HG03066 (cell line): ENCODE data around the gene FBP1.

Experiments
- ATAC-seq: cut with Tn5 transposase; IDR thresholded peaks from one replicate; pipeline ENCODE4 v1.9.1; 2021; ENCODE audit warnings: low read depth; ENCODE audit not compliant: unreplicated experiment

FBP1 gene

DNA sequence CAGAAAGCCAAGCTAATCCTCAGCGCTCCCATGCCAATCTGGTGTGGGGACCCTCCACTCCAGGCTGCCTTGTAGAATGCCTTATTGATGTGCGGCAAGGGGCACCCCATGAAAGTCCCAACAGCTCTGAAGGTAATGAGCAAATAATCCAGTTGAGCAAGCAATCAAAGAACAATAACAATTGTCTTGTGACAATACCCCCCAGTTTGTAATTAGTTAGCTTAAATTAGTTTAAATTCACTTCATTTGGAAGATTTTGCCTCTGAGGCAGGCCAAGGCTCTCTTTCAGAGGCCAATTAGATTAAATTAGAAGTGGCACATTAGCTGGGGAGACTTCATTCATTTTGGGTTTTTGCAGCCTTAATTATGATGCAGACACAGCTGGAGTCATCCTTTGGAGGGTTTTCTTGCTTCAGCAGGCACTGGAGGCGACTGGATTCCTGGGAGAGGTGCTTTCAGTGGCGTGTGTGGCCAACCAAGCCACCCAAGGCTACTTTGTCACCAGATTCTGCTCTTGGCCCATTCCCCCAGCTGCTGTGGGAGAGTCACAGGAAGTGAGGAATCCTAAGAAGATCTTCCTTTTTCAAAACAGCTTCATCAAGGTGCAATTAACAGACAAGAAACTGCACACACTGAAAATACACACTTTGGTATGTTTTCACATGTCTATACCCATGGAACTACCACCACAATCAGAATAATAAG is 17.9 kb upstream of the FBP1 start:
- ATAC-seq, result no peak

DNA sequence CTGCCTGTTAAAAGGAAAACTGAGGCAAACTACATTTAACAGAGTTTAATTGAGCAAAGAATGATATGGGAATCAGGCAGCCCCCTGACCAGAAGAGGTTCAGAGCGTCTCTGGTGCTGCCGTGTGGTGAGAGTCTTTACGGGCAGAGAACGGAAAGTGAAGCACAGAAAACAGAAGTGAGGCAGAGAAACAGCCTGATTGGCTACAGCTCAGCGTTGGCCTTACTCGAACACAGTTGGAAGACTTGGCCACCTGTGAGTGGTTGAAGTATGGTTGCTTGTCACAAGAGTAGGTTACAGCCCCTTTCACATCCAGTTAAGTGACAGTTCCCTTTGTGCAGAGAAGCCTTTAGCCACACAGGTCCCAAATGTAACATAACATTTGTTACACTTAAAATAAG is 16.9 kb upstream of the FBP1 start:
- peak; percentile 97 for ATAC-seq

DNA sequence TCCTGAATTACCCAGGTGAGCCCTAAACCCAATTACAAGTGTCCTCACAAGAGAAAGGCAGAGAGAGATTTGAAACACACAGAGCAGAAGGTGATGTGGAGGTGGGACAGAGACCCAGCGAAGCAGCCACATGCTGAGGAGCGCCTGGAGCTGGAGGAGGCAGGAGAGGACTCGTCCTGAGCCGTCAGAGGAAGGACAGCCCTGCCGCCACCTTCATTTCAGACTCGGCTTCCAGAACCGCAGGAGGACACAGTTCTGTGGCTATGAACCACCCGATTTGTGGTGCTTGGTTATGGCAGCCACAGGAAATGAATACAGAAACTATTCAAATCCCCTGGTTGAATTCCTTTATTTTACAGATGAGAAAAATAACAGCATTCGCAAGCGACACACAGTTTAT is 16.4 kb upstream of the FBP1 start:
- no peak for ATAC-seq

DNA sequence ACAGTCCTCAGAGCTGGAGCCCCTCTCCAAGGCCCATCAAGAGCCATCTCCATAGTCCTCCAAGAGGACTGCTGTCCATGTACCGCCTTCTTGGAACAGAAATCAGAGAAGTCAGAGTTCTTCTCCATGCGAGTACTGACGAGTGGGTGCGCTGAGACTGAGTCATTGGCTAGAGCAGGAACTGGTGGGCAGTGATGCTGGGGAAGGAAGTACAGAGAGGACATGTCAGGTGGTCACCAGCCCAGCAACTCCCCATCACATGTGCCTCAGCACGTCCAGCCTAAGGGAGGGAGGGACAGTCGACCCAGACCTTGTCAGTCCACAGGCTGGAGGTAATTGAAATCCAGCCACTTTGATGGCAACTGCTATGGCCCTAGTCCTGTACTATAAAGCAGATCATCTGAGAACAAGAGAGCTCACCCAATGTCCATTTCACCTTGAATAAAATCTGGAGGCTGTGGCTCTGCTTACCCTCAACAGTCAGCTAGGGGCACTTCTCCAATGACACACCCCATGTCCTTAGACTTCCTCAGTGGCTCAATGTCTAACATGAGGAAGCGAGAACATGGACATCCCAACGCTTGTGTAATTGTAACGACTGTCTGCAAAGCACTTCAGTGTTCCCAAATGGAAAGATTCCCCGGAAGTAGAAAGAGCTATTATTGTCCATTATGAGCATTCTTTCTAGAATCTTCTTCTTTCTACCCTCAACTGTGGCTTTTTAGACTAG is 15.0 kb upstream of the FBP1 start:
- no peak for ATAC-seq

DNA sequence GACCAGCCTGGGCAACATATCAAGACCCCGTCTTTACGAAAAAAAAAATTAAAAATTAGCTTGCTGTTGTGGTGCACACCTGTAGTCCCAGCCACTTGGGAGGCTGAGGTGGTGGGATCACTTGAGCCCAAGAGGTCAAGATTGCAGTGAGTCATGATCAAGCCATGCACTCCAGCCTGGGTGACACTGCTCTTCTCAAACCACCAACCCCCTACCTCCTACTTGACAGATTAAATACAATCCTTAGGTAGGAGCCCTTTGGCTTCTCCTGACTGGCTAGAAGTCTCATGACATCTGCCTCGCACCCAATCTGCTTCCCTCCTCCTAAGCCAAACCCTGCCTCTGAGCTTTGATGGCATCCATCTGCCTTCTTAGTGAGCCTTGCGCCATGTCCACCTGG is 11.6 kb upstream of the FBP1 start:
- no peak for ATAC-seq

DNA sequence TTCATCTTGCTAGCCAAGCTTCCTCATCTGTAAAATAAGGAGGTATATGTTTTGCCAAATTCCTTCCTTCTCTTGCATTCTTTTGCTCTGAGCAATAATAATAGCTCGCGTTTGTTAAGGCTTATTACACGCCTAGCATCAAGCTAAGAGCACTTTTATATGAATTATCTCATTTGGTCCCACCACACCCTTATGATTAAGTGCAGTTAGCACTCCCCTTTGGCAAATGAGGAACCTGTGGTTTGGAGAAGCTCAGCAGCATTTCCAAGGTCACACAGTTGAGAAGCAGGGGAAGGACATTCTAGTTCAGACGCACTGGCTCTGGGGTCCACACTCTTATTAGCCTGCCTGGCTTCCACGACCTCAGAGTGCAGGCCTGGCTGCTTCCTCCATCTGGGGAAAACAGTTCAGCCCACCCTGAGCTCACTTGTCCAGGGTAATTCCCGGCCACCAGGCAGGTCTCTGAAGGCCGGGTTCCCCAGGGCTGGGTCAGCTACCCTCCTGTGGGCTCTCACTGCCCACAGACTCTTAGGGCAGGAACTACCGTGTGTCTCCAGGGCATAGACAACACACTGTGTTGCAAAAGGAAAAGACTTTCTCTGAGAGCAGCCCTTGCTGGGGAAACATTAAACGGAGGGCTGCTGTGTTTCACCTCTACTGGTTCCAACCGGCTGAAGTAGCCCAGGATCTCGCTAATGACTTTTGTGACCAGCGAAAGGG is 9.9 kb upstream of the FBP1 start:
- no peak for ATAC-seq

DNA sequence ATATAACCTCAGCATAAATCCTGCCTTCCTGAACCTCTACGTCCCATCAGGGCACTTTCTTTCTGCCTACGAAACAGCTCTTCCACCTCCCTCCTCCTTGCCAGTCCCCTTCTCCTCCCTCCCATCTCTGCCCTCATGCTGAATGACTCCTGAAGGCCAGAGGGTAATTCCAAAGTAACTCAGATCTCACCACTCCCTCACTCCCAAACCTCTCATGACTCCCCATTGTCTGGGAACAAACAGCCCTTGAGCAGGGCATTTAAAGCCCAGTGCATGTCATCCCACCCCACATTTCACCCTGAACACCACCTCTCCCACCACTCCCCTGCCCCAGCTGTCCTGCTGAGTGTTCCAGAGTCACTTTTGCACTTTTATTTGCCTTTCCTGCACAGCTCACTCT is 8.9 kb upstream of the FBP1 start:
- ATAC-seq, result no peak

DNA sequence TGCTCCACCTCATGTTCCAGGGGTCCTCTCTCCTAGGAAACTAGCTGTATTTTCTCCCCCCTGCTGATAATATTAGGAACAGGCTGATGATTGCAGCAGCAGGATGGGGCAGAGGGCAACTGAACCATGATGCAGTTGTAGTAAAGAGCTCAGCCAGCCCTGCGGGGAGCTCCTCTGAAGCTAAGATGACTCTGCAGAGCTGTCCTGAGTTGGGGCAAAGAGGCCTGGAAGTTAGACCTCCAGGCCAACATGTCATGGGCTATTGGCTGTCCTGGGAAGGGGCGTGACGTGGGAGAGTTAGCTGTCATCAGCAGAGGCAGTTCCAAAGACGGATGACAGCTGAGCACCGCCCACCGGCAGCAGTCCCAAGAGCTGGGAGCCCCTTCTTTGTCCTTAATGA is 6.6 kb upstream of the FBP1 start:
- no peak for ATAC-seq

DNA sequence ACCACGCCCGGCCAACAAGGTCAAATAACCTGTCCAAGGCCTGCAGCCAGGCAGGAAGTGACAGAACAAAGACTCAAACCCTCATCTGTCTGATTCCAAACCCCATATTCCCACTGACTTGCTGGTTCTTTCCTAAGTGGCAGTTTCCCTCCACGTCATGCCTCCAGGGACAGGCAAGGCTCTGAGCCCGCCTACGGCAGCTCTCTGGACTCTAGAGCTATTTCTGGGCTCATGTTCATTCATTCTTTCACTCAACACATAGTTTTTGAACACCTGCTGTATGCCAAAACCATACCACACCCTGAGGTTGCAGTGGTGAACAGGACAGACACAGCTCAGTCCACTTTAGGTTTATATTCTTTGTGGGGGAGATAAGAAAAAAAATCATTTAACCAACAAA is 5.2 kb upstream of the FBP1 start:
- no peak for ATAC-seq

DNA sequence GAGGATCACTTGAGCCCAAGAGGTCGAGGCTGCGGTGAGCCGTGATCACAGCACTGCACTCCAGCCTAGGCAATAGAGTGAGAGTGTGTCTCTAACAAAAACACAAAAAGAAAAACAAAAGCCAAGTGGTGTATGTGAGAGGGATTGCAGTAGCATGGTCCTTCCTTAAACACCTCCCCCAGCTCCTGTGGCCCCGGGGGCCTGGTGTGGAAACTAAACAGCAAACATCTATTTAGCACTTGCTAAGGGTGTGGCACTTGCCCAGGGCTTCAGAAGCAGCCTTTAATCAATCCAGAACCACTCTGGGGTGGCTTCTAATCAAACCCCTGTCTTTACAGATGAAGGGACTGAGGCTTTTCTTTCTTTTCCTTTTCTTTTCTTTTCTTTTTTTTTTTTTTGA is 4.4 kb upstream of the FBP1 start:
- no peak for ATAC-seq

DNA sequence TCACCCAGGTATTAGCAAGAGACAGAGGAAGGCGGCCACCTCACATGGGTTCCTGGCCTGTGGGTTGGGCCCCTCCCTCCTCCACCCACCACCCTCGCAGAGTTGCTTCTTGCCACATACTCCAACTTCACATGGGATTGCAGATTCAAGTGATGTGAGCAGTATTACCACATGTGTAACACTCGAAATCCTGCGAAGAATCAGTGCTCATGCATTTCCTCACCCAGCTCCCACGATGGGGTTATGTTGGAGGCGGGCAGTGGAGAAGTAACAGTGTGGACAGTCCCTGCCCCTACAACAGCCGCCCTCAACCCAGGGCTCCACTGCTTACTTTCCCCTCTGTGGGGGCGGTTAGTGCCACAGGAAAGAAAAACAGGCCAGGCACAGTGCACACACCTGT is 3.9 kb upstream of the FBP1 start:
- ATAC-seq, result no peak

DNA sequence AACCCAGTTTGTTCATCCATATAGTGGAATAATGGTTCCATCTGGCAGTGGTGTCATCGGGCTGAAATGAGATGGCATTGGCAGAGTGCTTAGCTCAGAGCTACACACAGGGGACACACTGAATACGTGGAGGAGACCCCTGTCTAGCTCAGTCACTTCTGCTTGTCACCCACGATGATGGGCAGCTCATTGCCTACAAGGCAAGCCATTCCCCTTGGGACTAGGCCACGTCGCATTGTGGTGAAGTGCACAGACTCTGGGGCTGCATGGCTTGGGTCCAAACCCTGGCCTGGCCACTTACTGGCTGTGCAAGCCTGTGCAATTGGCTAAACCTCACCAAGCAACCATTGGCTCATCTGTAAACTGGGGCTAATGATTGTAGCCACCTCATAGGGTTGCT is 3.2 kb upstream of the FBP1 start:
- no peak for ATAC-seq

DNA sequence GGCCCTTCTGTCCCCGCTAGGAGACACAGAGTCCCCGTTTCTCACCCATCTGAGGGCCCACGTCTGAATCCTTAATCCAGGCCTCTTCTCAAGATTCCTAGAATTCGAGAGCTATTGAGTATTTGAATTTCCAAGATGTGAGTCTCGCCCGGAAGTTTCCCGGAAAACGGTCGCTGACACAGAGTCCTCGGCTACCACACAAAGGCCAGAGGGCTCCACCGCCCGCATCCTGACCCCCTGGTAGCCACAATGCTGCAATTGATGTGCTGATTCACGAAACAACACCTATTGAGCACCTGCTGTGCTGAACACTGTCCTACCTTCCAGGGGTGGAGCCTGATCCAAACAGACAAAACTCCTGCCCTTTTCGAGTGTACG is 670 bp upstream of the FBP1 start:
- no peak for ATAC-seq

DNA sequence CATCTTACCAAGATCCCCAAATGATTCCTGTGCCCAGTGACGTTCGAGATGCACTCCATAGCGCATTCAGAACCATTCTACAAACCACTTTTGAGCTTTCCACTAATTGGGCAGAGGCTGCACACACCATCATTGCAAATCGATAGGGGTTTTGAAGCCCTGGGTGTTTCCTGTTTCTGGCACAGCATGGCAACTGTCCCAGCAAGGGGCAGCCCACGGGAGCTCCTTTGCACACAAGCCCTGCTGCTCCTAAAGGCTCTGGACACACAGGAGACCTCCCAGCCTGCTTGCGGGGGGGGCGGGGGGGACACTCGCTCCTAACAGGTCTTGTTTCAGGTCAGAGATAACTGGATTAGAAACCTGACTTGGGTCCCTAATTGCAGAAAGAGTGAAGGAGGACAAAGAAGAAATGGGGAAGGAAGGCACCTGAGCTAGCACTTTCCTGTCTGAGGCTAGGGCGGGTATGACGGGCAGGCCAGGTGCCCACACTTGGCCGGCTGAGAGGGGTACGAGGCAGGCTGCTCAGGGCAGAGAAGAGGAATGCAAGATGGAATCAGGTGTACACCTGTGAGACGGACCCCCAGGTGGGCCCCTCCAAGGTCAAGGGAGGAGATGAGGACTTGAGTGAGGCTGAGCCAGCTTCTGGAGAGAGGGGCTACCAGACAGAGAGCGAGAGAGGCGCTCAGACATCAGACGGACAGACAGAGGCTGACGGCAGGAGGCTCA is 820 bp downstream of the FBP1 start:
- ATAC-seq, result no peak

DNA sequence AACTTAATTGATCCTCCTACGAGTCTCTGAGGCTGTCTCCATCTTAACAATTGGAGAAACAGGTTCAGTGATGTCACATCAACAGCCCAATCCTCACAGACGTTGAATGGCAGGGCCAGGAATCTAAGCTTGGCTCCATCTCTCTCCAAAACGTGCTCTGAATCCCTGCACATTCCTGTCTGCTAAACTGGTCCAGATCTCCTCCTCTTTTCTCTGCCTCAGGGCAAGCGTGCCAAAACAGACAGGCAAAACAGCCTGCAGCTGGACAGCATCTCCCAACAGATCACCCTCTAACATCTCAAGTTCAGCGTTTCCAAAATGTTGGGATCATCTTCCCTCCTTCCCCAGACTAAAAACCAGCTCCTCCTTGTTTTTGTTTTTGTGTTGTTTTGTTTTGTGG is 6.6 kb downstream of the FBP1 start:
- no peak for ATAC-seq

DNA sequence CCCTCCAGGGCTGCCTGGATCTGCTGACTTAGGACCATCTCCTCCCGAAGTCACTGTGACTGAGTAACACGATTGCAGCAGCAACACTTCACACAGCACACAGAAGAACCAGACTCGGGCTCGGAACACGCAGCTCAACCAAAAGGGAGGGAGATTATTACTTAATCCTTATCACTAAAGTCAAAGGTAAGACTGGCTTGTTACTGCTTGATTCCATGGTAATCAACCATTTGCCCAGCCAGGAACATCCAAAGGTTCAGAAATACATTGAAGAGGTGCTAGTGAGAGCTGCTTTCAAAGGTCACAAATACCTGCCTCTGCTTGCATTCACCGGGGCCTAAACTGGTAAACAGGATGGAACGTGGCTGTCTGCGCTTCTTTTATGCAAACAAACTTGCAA is 7.7 kb downstream of the FBP1 start:
- ATAC-seq, result no peak

DNA sequence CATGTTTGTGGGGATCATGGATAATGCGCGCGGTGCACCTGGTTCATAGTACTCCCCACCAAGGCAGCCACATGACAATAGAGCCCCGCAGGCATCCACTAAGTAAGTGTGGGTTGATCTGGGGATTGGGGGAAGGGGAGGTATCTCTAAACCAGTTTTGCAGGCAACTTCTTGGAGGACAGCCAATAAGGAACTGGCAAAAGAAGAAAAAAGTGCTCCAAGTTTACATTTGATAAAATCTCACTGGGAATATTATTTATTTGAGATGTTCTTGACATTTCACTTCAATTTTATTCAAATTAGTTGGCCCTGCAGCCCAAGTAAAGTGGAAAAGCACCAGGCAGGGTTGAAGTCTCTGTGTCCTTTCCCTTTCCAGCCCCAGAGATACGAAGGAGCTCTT is 8.5 kb downstream of the FBP1 start:
- ATAC-seq, result no peak

DNA sequence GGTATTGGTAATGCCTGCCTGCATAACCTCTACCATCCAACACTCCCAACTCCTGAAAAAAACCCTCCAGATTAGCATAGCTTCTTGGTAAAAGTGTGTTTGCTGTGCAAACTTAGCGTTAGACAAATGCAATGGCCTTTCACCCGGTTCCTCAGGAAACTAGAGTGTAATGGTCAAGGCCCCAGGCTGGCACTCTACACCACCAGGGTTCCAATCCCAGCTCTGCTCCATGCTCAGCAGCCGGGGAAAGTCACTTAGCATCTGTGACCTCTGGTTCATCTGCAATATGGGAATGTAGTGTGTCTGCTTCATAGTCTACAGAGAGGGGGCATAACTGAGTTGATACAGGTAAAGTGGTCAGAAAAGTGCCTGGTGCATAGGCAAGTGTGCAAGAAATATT is 9.0 kb downstream of the FBP1 start:
- ATAC-seq, result no peak

DNA sequence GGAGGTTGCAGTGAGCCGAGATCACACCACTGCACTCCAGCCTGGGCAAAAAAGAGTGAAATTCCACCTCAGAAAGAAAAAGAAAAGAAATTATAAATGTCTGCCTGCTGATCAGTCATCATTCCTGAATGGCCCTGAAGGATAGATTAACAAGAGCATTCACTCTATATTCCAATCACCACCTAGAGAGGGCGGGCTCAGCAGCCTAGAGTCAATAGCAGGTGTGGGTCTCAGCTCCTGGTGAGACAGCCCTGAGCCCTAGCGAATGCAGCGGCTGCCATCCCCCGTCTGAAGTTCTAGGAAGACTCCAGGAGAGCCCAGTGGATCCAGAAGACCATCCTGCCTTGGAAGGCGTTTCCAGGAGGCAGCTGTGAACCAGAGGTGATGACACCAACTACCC is 12.0 kb downstream of the FBP1 start:
- ATAC-seq, result no peak

DNA sequence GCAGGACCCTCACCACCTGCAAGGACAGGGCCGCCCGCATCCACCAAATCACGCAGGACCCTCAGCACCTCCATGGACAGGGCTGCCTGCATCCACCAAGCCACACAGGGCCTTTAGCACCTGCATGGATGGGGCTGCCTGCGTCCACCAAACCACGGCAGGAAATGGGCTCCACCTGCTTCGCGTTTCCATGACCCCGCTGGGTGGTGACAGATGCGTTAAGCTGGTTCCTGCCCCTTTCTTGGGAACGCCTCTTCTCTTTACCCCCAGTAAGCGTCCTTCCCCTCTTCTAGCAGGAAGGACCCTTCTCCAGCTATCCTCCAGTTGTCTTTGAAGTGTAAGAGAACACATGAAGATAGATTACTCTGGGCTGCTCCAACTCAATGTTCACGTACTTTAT is 13.5 kb downstream of the FBP1 start:
- ATAC-seq, result no peak

DNA sequence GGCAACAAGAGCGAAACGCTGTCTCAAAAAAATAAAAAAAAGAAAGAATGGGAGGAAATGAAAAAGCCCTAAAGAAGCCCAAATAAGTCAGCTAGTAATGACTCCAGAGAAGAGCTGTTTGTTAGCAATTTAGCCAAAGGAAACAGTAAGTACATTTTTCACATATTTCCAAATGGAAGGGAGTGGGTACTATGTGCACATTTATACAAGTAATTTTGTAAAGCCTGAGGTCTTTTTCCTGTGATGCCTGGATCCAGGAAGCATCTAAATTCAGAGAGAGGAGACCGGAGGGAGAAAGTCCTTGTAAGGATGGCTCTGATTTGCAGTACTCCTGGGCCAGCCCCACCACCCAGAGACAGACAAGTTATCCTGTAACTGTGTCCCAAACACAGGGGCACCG is 14.7 kb downstream of the FBP1 start:
- no peak for ATAC-seq
